CD4-positive, alpha-beta T cell (primary cell): Measurements from ENCODE around the gene PITPNM3. TPM values are rescaled to one million over a fixed set of nuclear protein-coding genes. Genes with fewer than 3 reads are reported as not detected.

Source experiments
- ATAC-seq: fragments of 200-7000 bp; cut with Tn5 transposase; one replicate; pipeline ENCODE4 v1.10.0; 2022; ENCODE audit warnings: mild to moderate bottlenecking; ENCODE audit not compliant: poor library complexity
- CTCF ChIA-PET: fragments of 350-600 bp; sonication (Branson Sonifier 250); formaldehyde crosslinking; loops from one replicate; lab custom pipeline; 2021; ENCODE audit warnings: antibody characterized with exemption, inconsistent platforms; lab: Charles Lee
- POLR2A ChIA-PET: fragments of 350-600 bp; sonication (Branson Sonifier 250); formaldehyde crosslinking; loops from one replicate; lab custom pipeline; 2021; ENCODE audit warnings: antibody characterized with exemption, inconsistent platforms; lab: Charles Lee
- DNase-seq, 14 experiments: peaks; one replicate each; pipeline ENCODE4 v3.0.0-alpha.2; 2013 to 2020; ENCODE audit warnings: mixed read lengths in 2 of 14
- H3K27ac ChIP-seq, 2 donors: one replicate each; pipeline versions ENCODE4 v1.5.1 to v1.7.0; 2013; ENCODE audit warnings: low read length in 2 of 2, low read depth in 1 of 2, mild to moderate bottlenecking in 1 of 2
- H3K27me3 ChIP-seq, 2 experiments: 1 replicate in 1 of 2; 2 replicates in 1 of 2; pipeline versions ENCODE4 v1.6.1 to v1.7.0; 2013; ENCODE audit warnings: low read length in 2 of 2, control low read depth in 1 of 2, mild to moderate bottlenecking in 1 of 2, moderate library complexity in 1 of 2; ENCODE audit not compliant: insufficient read depth in 2 of 2, control insufficient read depth in 1 of 2
- H3K36me3 ChIP-seq: one replicate; pipeline ENCODE4 v1.6.1; 2013; ENCODE audit warnings: low read length, control low read depth; ENCODE audit not compliant: insufficient read depth
- H3K4me1 ChIP-seq: one replicate; pipeline ENCODE4 v1.6.1; 2013; ENCODE audit warnings: low read length, control low read depth; ENCODE audit not compliant: insufficient read depth
- H3K4me3 ChIP-seq: one replicate; pipeline ENCODE4 v1.5.1; 2013; ENCODE audit warnings: mild to moderate bottlenecking, low read length, moderate library complexity
- H3K9me3 ChIP-seq, 2 experiments: 1 replicate in 1 of 2; 2 replicates in 1 of 2; pipeline versions ENCODE4 v1.6.1 to v1.7.0; 2013; ENCODE audit warnings: low read length in 2 of 2, mild to moderate bottlenecking in 2 of 2, control low read depth in 1 of 2, moderate library complexity in 1 of 2; ENCODE audit not compliant: control insufficient read depth in 1 of 2, insufficient read depth in 1 of 2
- H3K27ac Mint-ChIP-seq: one replicate; pipeline ENCODE4 v1.8.0; 2020; ENCODE audit warnings: mixed read lengths
- H3K27me3 Mint-ChIP-seq: one replicate; pipeline ENCODE4 v1.8.0; 2021; ENCODE audit warnings: mixed read lengths
- H3K36me3 Mint-ChIP-seq: one replicate; pipeline ENCODE4 v1.8.0; 2021; ENCODE audit warnings: low read depth, mixed read lengths
- H3K4me1 Mint-ChIP-seq: one replicate; pipeline ENCODE4 v1.8.0; 2021; ENCODE audit warnings: low read depth, mixed read lengths
- H3K4me3 Mint-ChIP-seq: one replicate; pipeline ENCODE4 v1.8.0; 2020; ENCODE audit warnings: mild to moderate bottlenecking, mixed read lengths
- H3K9me3 Mint-ChIP-seq: one replicate; pipeline ENCODE4 v1.8.0; 2020; ENCODE audit warnings: mixed read lengths
- CTCF ChIP-seq: fragments of 200-600 bp; IDR thresholded peaks from one replicate; pipeline ENCODE4 v1.8.0; 2022; ENCODE audit warnings: antibody characterized with exemption, mild to moderate bottlenecking
- intact Hi-C, 2 experiments: fragments of 100-400 bp; cut with DNase I in 1 of 2; cut with micrococcal nuclease in 1 of 2; formaldehyde crosslinking; loops; one replicate each; pipeline versions ENCODE4 v1.15.1 to v1.9.0; 2023 to 2025; cut with DNase I, micrococcal nuclease
- total RNA-seq, 174 experiments: library from RNA in 2 of 174; stranded (reverse) in 2 of 174; gene quantifications; one replicate each; pipeline ENCODE4 v1.2.3 and lab custom pipeline; 2021 to 2026

PITPNM3 gene
- total RNA-seq, 2 experiments from 2014 or later = 0.34 to 0.41 TPM

- no peak for TF ChIP-seq CTCF
- CTCF ChIA-PET = no interaction called here
- Mint-ChIP-seq H3K9me3 (no peaks in the 10 kb centered on the region), H3K4me3 (no peak overlapping the region), H3K4me1 (no peaks in the 10 kb centered on the region), H3K36me3 (no peaks in the 10 kb centered on the region), H3K27me3 (peaks cover 13% of the 10 kb centered on the region), H3K27ac (no peak overlapping the region)
- no peak for DNase-seq
- POLR2A ChIA-PET = no interaction called here
- Histone ChIP-seq H3K4me1 (no peaks in the 10 kb centered on the region), H3K4me3 (no peak overlapping the region), H3K27me3 (peaks cover 0 to 2% of the 10 kb centered on the region in 2 experiments), H3K9me3 (no peaks in the 10 kb centered on the region), H3K27ac (no peak overlapping the region), H3K36me3 (no peaks in the 10 kb centered on the region)
- no peak for ATAC-seq
- intact Hi-C loops = no loop called here
Observed at GRCh38 chr17:6568184-6568758, 11.9 kb upstream of the PITPNM3 start.

- H3K36me3 Mint-ChIP-seq = no peaks in the 10 kb centered on the region
- intact Hi-C loops = no loop called here
- ATAC-seq (no peak), DNase-seq (no peak)
- ChIA-PET CTCF (no interaction called here), POLR2A (no interaction called here)
- no peaks in the 10 kb centered on the region for H3K9me3 ChIP-seq
- peaks cover 3 to 7% of the 10 kb centered on the region in 2 experiments for H3K27me3 ChIP-seq
- no peak overlapping the region for H3K27ac ChIP-seq
- no peak overlapping the region for H3K4me3 ChIP-seq
- no peak for TF ChIP-seq CTCF
- no peaks in the 10 kb centered on the region for H3K4me1 Mint-ChIP-seq
- no peak overlapping the region for H3K27ac Mint-ChIP-seq
- peaks cover 20% of the 10 kb centered on the region for H3K27me3 Mint-ChIP-seq
- no peak overlapping the region for H3K4me3 Mint-ChIP-seq
- H3K36me3 ChIP-seq = no peaks in the 10 kb centered on the region
- no peaks in the 10 kb centered on the region for H3K9me3 Mint-ChIP-seq
- no peaks in the 10 kb centered on the region for H3K4me1 ChIP-seq
Observed at GRCh38 chr17:6567528-6568183, 11.3 kb upstream of the PITPNM3 start.

- Mint-ChIP-seq H3K27ac (no peak overlapping the region), H3K36me3 (no peaks in the 10 kb centered on the region), H3K4me1 (no peaks in the 10 kb centered on the region), H3K4me3 (no peak overlapping the region), H3K27me3 (peaks cover 63% of the 10 kb centered on the region), H3K9me3 (no peaks in the 10 kb centered on the region)
- intact Hi-C loops = no loop called here
- no peaks in the 10 kb centered on the region for H3K9me3 ChIP-seq
- H3K4me1 ChIP-seq = peaks cover 5% of the 10 kb centered on the region
- no peak for ATAC-seq
- H3K27ac ChIP-seq = no peak overlapping the region
- H3K36me3 ChIP-seq = no peaks in the 10 kb centered on the region
- TF ChIP-seq CTCF = no peak
- H3K27me3 ChIP-seq = peaks cover 26 to 27% of the 10 kb centered on the region in 2 experiments
- ChIA-PET POLR2A (no interaction called here), CTCF (no interaction called here)
- no peak for DNase-seq
- no peak overlapping the region for H3K4me3 ChIP-seq
Observed at GRCh38 chr17:6561446-6561845, 5.1 kb upstream of the PITPNM3 start.
